K562 (cell line): ENCODE measurements around the gene TMEM217. TPM values are rescaled to one million over a fixed set of nuclear protein-coding genes. Genes with fewer than 3 reads are reported as not detected.

Source experiments
- HMGXB4 ChIP-seq: sonication (generic); formaldehyde crosslinking; IDR thresholded peaks from 2 replicates; pipeline ENCODE4 v1.8.1; 2023; ENCODE audit warnings: mild to moderate bottlenecking, missing genetic modification reagents
- MEIS2 ChIP-seq: fragments of 450-650 bp; IDR thresholded peaks from 2 replicates; pipeline ENCODE4 v1.6.1; 2014; ENCODE audit warnings: mild to moderate bottlenecking; ENCODE audit not compliant: partially characterized antibody
- ZNF133 ChIP-seq: fragments of 250-450 bp; sonication (Bioruptor Pico); IDR thresholded peaks from 2 replicates; pipeline ENCODE4 v1.4.0; 2020; ENCODE audit warnings: mild to moderate bottlenecking
- ZNF280B ChIP-seq: fragments of 250-450 bp; sonication (Bioruptor Pico); IDR thresholded peaks from 2 replicates; pipeline ENCODE4 v1.5.1; 2021; ENCODE audit warnings: mild to moderate bottlenecking
- polyA plus RNA-seq, 8 experiments: library from polyadenylated mRNA; depleted of rRNA in 4 of 8; stranded (reverse) in 5 of 8; unstranded in 3 of 8; fragments of >200 nt; fragmentation: Nextera tagmentation in 2 of 8; fragmentation: Illumina TruSeq in 1 of 8; extraction: Ambion mirVana in 2 of 8; extraction: Trizol in 1 of 8; gene quantifications; 2 replicates each; pipeline versions ENCODE4 v1.2.1 to v1.2.3, GENCODE V29; 2011 to 2014; ENCODE audit warnings: inconsistent platforms in 1 of 8, missing spikeins in 1 of 8
- total RNA-seq, 7 experiments: library from RNA; depleted of rRNA in 6 of 7; stranded (reverse); fragments of >200 nt in 6 of 7; fragmentation: Illumina TruSeq in 2 of 7; extraction: Trizol in 2 of 7; gene quantifications; 2 replicates each; pipeline versions ENCODE4 v1.2.1 to v1.2.3, GENCODE V29; 2011 to 2021; ENCODE audit warnings: low replicate concordance in 1 of 7
- TF ChIP-seq, protein P1 (sequence below): fragments of 250-450 bp; sonication (Bioruptor Pico); IDR thresholded peaks from 2 replicates; pipeline ENCODE4 v1.4.0; 2020; ENCODE audit warnings: mild to moderate bottlenecking
- TF ChIP-seq, protein P2 (sequence below), 2 experiments: fragments of 450-650 bp in 1 of 2; sonication (generic) in 1 of 2; formaldehyde crosslinking in 1 of 2; IDR thresholded peaks; 2 replicates each; pipeline versions ENCODE4 v1.7.1 to v1.9.0; 2016 to 2022; ENCODE audit warnings: inconsistent platforms in 1 of 2, mild to moderate bottlenecking in 1 of 2, missing genetic modification reagents in 1 of 2

TMEM217 gene
- total and polyA plus RNA-seq, 9 of the 15 experiments (the other 6 are each of a cell fraction or from before 2014, with no cell fraction given), result 1.3 to 8.0 (median 1.9) TPM

- TF ChIP-seq, protein P1, sequence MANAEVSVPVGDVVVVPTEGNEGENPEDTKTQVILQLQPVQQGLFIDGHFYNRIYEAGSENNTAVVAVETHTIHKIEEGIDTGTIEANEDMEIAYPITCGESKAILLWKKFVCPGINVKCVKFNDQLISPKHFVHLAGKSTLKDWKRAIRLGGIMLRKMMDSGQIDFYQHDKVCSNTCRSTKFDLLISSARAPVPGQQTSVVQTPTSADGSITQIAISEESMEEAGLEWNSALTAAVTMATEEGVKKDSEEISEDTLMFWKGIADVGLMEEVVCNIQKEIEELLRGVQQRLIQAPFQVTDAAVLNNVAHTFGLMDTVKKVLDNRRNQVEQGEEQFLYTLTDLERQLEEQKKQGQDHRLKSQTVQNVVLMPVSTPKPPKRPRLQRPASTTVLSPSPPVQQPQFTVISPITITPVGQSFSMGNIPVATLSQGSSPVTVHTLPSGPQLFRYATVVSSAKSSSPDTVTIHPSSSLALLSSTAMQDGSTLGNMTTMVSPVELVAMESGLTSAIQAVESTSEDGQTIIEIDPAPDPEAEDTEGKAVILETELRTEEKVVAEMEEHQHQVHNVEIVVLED (CRISPR knock-in tag), result 0 out of 2 replicates have a peak, but pooled peaks have one; percentile 17
- no peak for TF ChIP-seq ZNF133 (CRISPR knock-in tag)
- no peak for TF ChIP-seq MEIS2
- TF ChIP-seq HMGXB4 (CRISPR knock-in tag), result no peak; the same call in 1 of the 2 replicates
- TF ChIP-seq, protein P2, sequence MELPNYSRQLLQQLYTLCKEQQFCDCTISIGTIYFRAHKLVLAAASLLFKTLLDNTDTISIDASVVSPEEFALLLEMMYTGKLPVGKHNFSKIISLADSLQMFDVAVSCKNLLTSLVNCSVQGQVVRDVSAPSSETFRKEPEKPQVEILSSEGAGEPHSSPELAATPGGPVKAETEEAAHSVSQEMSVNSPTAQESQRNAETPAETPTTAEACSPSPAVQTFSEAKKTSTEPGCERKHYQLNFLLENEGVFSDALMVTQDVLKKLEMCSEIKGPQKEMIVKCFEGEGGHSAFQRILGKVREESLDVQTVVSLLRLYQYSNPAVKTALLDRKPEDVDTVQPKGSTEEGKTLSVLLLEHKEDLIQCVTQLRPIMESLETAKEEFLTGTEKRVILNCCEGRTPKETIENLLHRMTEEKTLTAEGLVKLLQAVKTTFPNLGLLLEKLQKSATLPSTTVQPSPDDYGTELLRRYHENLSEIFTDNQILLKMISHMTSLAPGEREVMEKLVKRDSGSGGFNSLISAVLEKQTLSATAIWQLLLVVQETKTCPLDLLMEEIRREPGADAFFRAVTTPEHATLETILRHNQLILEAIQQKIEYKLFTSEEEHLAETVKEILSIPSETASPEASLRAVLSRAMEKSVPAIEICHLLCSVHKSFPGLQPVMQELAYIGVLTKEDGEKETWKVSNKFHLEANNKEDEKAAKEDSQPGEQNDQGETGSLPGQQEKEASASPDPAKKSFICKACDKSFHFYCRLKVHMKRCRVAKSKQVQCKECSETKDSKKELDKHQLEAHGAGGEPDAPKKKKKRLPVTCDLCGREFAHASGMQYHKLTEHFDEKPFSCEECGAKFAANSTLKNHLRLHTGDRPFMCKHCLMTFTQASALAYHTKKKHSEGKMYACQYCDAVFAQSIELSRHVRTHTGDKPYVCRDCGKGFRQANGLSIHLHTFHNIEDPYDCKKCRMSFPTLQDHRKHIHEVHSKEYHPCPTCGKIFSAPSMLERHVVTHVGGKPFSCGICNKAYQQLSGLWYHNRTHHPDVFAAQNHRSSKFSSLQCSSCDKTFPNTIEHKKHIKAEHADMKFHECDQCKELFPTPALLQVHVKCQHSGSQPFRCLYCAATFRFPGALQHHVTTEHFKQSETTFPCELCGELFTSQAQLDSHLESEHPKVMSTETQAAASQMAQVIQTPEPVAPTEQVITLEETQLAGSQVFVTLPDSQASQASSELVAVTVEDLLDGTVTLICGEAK (IDR thresholded peaks at IDR 0.05), result no peak
- TF ChIP-seq, protein P2 (CRISPR knock-in tag; IDR thresholded peaks at IDR 0.05), result no peak
- no peak for TF ChIP-seq ZNF280B (CRISPR knock-in tag)
These were observed 86.6 kb downstream of the TMEM217 start (continued) for GRCh38 chr6:37171201-37171969.
